22Rv1 (cell line): Measurements from ENCODE around the gene LRRC26.

Experiments used
- H3K27ac ChIP-seq: fragments of 450-650 bp; 2 replicates; pipeline ENCODE4 v1.5.1; 2017
- CTCF ChIP-seq: fragments of 450-650 bp; IDR thresholded peaks from 2 replicates; pipeline ENCODE4 v1.5.1; 2017; ENCODE audit warnings: mild to moderate bottlenecking
- ZFX ChIP-seq: fragments of 450-650 bp; IDR thresholded peaks from 2 replicates; pipeline ENCODE4 v1.6.1; 2017; ENCODE audit warnings: antibody characterized with exemption, borderline replicate concordance

The LRRC26 gene

GRCh38 chr9:137167747-137168572 lies 1.9 kb downstream of the LRRC26 start:
- TF ChIP-seq CTCF (no peak), ZFX (no peak)

GRCh38 chr9:137167277-137167746 lies 2.5 kb downstream of the LRRC26 start:
- peak overlapping the region; percentile 98 for H3K27ac ChIP-seq

More at GRCh38 chr9:137167747-137168572, 1.9 kb downstream of the LRRC26 start:
- H3K27ac ChIP-seq, result peak overlapping the region; percentile 98

GRCh38 chr9:137166380-137167229 lies 3.2 kb downstream of the LRRC26 start:
- TF ChIP-seq CTCF (no peak), ZFX (no peak)
- peak overlapping the region; percentile 98 for H3K27ac ChIP-seq

More at GRCh38 chr9:137167277-137167746, 2.5 kb downstream of the LRRC26 start:
- TF ChIP-seq CTCF, result no peak
- no peak for TF ChIP-seq ZFX

- H3K27ac ChIP-seq, result 0 out of 2 replicates have a peak overlapping the region, but pooled peaks have one; percentile 93
- TF ChIP-seq CTCF (no peak), ZFX (no peak)
Measured at GRCh38 chr9:137165250-137165836, 4.5 kb downstream of the LRRC26 start.

GRCh38 chr9:137164370-137165249 lies 5.2 kb downstream of the LRRC26 start:
- H3K27ac ChIP-seq, result 0 out of 2 replicates have a peak overlapping the region, but pooled peaks have one; percentile 93
- no peak for TF ChIP-seq CTCF
- no peak for TF ChIP-seq ZFX

GRCh38 chr9:137163805-137164204 lies 6.0 kb downstream of the LRRC26 start:
- TF ChIP-seq ZFX, result no peak
- TF ChIP-seq CTCF, result no peak
- H3K27ac ChIP-seq, result peak overlapping the region; percentile 93
